Neutrophil (primary cell): ENCODE measurements around the gene MED8.
"Not testable (repeated sequence)": the region's sequence is repeated elsewhere in the genome, so short reads cannot be mapped to it uniquely, and the experiment has no call there.

Experiments
- H3K27ac ChIP-seq: fragments of 200-600 bp; sonication (generic); 2 replicates; pipeline ENCODE4 v1.5.1; 2016; ENCODE audit warnings: mild to moderate bottlenecking, moderate library complexity
- H3K27me3 ChIP-seq: fragments of 200-600 bp; sonication (generic); 2 replicates; pipeline ENCODE4 v1.6.0; 2016; ENCODE audit warnings: mild to moderate bottlenecking
- H3K36me3 ChIP-seq: fragments of 200-600 bp; sonication (generic); 2 replicates; pipeline ENCODE4 v1.5.1; 2017
- H3K4me1 ChIP-seq, 2 experiments: fragments of 200-600 bp in 1 of 2; sonication (generic) in 1 of 2; 1 replicate in 1 of 2; 2 replicates in 1 of 2; pipeline versions ENCODE4 v1.5.1 to v1.6.1; 2013 to 2016; ENCODE audit warnings: low read depth in 1 of 2, low read length in 1 of 2, mild to moderate bottlenecking in 1 of 2, moderate library complexity in 1 of 2; ENCODE audit not compliant: control insufficient read depth in 1 of 2, insufficient read depth in 1 of 2
- H3K4me3 ChIP-seq, 2 experiments: fragments of 200-600 bp in 1 of 2; sonication (generic) in 1 of 2; 1 replicate in 1 of 2; 2 replicates in 1 of 2; pipeline ENCODE4 v1.5.1; 2013 to 2016; ENCODE audit warnings: low read depth in 1 of 2, low read length in 1 of 2, mild to moderate bottlenecking in 1 of 2, moderate library complexity in 1 of 2
- H3K9me3 ChIP-seq: fragments of 200-600 bp; sonication (generic); 2 replicates; pipeline ENCODE4 v1.5.1; 2016
- TF ChIP-seq, protein P1 (sequence below): fragments of 200-600 bp; sonication (generic); IDR thresholded peaks from 2 replicates; pipeline ENCODE4 v1.5.1; 2016; ENCODE audit warnings: antibody characterized with exemption

MED8 gene

DNA sequence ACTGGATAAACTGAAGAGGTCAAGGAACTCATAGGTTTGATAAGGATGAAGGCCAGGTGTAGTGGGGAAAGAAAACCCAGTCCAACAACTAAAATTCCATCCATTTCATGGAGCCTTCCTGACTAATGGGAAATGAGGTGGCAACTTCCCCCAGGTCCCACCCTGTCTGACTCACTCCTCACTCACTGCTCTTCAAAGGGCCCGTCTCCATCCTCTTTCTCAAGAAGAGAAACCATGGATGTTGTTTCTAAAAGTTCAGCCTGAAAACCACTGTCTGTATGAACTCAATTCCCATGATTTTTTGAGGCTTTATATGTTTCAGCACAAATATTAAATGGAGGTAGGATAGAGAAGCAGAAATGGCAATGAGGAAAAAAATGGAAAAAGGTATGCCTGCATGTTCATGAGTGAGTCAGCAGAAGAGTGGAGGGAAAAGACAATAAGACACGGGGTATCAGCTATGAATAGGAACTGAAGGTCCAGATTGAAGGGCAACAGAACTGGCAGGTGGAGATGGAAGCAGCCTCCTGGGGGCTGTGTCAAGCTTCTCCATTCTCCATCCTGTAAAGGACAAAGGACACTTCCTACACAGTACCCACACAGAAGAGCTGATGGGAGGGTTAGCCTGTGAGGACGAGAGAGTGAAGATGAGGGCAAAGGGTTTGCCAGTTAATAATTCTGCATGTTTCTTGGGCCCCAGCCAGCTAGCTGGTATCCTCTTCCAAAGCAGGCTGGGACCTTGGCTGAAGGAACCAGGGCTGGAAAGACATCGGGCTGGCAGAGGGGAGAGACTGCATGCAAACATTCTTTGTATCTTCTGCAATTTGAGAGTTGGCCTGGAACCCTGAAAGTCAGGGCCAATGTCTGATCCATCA lies 16.3 kb downstream of the MED8 start:
- Histone ChIP-seq H3K27me3 (no peaks in the 10 kb centered on the region), H3K36me3 (peaks cover 17% of the 10 kb centered on the region), H3K9me3 (no peaks in the 10 kb centered on the region), H3K4me1 (peaks cover 7 to 9% of the 10 kb centered on the region in 2 experiments), H3K27ac (no peak overlapping the region), H3K4me3 (no peak overlapping the region)
- TF ChIP-seq, protein P1, sequence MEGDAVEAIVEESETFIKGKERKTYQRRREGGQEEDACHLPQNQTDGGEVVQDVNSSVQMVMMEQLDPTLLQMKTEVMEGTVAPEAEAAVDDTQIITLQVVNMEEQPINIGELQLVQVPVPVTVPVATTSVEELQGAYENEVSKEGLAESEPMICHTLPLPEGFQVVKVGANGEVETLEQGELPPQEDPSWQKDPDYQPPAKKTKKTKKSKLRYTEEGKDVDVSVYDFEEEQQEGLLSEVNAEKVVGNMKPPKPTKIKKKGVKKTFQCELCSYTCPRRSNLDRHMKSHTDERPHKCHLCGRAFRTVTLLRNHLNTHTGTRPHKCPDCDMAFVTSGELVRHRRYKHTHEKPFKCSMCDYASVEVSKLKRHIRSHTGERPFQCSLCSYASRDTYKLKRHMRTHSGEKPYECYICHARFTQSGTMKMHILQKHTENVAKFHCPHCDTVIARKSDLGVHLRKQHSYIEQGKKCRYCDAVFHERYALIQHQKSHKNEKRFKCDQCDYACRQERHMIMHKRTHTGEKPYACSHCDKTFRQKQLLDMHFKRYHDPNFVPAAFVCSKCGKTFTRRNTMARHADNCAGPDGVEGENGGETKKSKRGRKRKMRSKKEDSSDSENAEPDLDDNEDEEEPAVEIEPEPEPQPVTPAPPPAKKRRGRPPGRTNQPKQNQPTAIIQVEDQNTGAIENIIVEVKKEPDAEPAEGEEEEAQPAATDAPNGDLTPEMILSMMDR, result no peak

DNA sequence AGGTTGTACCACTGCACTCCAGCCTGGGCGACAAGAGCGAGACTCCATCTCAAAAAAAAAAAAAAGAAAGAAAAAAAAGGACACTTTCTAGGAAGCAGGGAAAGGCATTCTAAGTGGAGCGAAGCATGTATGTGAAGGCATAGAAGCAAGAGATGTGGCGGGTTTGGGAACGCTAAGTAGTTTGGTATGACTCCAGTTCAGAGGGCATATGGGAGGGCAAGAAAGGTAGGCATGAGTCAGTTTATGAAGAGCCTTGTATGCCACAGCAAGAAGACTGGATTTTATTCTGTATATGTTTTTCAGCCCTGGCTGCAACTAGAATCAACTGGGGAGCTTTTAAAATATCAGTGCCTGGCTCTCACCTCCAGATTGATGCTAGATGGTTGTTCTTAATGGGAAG lies 17.4 kb downstream of the MED8 start:
- TF ChIP-seq, protein P1, result no peak
- Histone ChIP-seq H3K27me3 (no peaks in the 10 kb centered on the region), H3K4me3 (no peak overlapping the region), H3K27ac (no peak overlapping the region), H3K4me1 (peaks cover 9 to 14% of the 10 kb centered on the region in 2 experiments), H3K9me3 (no peaks in the 10 kb centered on the region), H3K36me3 (peaks cover 15% of the 10 kb centered on the region)

DNA sequence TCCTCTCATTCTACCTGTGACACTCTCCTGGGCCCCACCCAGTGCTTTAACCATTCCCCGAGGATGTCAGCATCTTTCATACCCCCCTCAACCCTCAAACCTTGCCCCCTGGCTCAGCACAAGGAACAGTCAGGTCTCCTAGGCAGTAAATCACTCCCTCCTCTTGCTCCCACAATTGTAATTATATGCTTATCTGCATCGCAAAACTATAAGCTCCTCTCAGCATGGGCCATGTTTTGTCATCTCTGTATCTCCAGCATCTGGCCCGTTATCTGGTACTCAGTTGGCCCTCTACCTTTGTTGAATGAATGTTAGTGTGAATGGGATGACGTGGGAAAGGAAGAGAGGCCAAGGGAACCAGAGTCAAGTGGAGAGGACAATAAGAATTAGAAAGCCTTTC lies 19.0 kb downstream of the MED8 start:
- H3K4me1 ChIP-seq, result peaks cover 25 to 30% of the 10 kb centered on the region in 2 experiments
- no peaks in the 10 kb centered on the region for H3K27me3 ChIP-seq
- H3K36me3 ChIP-seq, result peaks cover 16% of the 10 kb centered on the region
- TF ChIP-seq, protein P1, result no peak
- H3K27ac ChIP-seq, result no peak overlapping the region
- no peak overlapping the region for H3K4me3 ChIP-seq
- no peaks in the 10 kb centered on the region for H3K9me3 ChIP-seq

DNA sequence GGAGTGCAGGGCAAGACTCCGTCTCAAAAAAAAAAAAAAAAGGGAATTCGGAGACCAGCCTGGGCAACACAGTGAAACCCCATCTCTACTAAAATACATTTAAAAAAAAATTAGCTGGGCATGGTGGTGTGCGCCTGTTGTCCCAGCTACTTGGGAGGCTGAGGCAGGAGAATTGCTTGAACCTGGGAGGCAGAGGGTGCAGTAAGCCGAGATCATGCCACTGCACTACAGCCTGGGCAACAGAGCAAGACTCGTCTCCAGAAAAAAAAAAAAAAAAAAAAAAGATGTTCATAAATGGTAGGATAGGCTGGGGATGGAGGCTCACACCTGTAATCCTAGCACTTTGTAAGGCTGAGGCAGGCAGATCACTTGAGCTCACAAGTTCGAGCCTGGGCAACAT lies 19.8 kb downstream of the MED8 start:
- Histone ChIP-seq H3K4me1 (peaks cover 28 to 33% of the 10 kb centered on the region in 2 experiments), H3K36me3 (peaks cover 24% of the 10 kb centered on the region)
- H3K9me3 ChIP-seq, H3K27ac ChIP-seq, H3K4me3 ChIP-seq, H3K27me3 ChIP-seq: not testable (repeated sequence)

DNA sequence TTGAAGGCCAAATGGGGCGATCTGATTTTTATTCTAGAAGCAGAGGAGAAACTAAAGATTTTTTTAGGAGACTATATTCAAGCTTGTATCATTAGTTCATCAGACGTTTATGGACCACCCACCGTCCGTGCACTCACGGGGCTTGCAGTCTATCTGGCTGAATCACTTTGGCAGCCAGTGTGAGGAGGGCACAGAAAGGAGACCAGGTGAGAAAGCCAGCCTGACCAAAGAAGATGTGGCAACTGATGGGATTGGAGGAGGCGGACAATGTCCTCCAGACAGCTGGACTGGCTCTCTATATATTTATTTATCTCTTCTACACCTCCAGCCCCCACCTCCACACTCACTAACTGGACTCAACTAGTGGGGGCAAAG lies 21.0 kb downstream of the MED8 start:
- TF ChIP-seq, protein P1, result no peak
- Histone ChIP-seq H3K27me3 (no peaks in the 10 kb centered on the region), H3K4me1 (peaks cover 28 to 33% of the 10 kb centered on the region in 2 experiments), H3K4me3 (peak overlapping the region; percentile 91 to 92), H3K27ac (peak overlapping the region; percentile 98), H3K9me3 (no peaks in the 10 kb centered on the region), H3K36me3 (peaks cover 35% of the 10 kb centered on the region)

DNA sequence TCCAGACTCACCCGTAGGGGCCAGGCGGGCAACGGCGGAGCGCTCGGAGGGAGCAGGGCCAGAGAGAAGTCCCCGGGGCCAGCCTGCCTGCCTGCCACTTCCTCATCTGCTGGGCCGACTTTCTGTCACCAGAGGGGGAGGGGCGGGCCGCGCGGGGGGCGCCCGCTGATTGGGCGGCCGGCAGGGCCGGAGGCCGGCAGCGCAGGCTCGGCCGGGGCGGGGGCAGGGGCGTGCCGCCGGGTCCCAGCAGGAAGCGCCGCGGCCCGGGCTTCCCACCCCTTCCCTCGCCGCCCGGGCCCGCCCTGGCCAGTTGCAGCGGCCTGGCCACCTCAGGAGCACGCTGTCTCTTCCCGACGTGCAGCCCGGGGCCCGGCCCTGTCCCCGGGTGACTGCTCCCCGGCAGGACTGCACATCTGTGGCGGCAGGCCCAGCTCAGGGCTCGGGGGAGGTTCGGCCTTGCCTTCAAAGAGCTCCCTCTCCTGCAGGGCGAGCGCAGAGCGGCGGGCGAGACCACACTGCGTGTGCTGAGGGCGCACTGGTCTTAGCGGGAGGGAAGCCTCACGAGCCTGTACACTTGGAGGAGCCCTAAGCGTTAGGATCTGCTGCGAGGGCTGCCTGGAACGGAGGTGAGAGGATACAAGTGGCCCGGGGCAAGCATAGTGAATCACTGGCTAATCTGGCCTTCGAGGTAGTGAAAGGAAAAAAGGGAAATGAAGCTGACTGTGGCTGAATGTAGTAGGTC lies 21.5 kb downstream of the MED8 start, which contains the start of gene ELOVL1:
ELOVL1 (minus strand) TSS at position 108 of the 742 bp plus-strand sequence. CDS start 2,402 bp downstream, outside the sequence.
- H3K9me3 ChIP-seq, result no peaks in the 10 kb centered on the region
- H3K27me3 ChIP-seq, result no peaks in the 10 kb centered on the region
- peaks cover 28 to 33% of the 10 kb centered on the region in 2 experiments for H3K4me1 ChIP-seq
- TF ChIP-seq, protein P1, result peak; percentile 54
- peaks cover 35% of the 10 kb centered on the region for H3K36me3 ChIP-seq
- H3K27ac ChIP-seq, result peak within 1 kb of the TSS; percentile 98
- H3K4me3 ChIP-seq, result peak within 1 kb of the TSS; percentile 91 to 92
